ENCODE measurements around the gene CCDC86. TPM values are rescaled to one million over a fixed set of nuclear protein-coding genes. Genes with fewer than 3 reads are reported as not detected.

The CCDC86 gene
- total and polyA plus RNA-seq, 9 of the 15 experiments (the other 6 are each of a cell fraction or from before 2014, with no cell fraction given): 4.6 to 102 (median 25.2) TPM

- TF ChIP-seq GATAD2A (IDR thresholded peaks at IDR 0.05) (no peak), TEAD1 (CRISPR knock-in tag; IDR thresholded peaks at IDR 0.05) (no peak), ETS1 (conservative IDR thresholded peaks at IDR 0.05; ENCODE audit: control insufficient read depth, low read depth, low read length) (no peak), TCF7 (IDR thresholded peaks at IDR 0.05; ENCODE audit: borderline replicate concordance) (no peak), NCOR1 (IDR thresholded peaks at IDR 0.05) (peak; percentile 83), SNRNP70 (optimal IDR thresholded peaks at IDR 0.05; ENCODE audit: low read depth, low read length) (no peak), THAP12 (CRISPR knock-in tag; IDR thresholded peaks at IDR 0.05) (no peak), USF1 (CRISPR knock-in tag; IDR thresholded peaks at IDR 0.05) (no peak), ZBTB12 (CRISPR knock-in tag; IDR thresholded peaks at IDR 0.05) (no peak), HEY1 (CRISPR knock-in tag; IDR thresholded peaks at IDR 0.05; ENCODE audit: borderline replicate concordance) (no peak), ZNF395 (CRISPR knock-in tag; IDR thresholded peaks at IDR 0.05) (no peak), ARID3B (CRISPR knock-in tag; IDR thresholded peaks at IDR 0.05; ENCODE audit: borderline replicate concordance) (no peak), NFIX (CRISPR knock-in tag; IDR thresholded peaks at IDR 0.05; ENCODE audit: low read depth) (no peak; the same call in 1 of the 2 replicates), NONO (IDR thresholded peaks at IDR 0.05; ENCODE audit: low read depth in 2 of 2, low read length in 1 of 2) (no peak), CREBBP (IDR thresholded peaks at IDR 0.05; ENCODE audit: low read depth, low read length) (no peak), ZNF561 (CRISPR knock-in tag; conservative IDR thresholded peaks at IDR 0.05) (no peak)
Observed at GRCh38 chr11:60863550-60864521, 21.9 kb downstream of the CCDC86 start (continued).
